Ascending aorta (tissue), 2 donors: ENCODE results near the gene CLCN4. TPM values are rescaled to one million over a fixed set of nuclear protein-coding genes. Genes with fewer than 3 reads are reported as not detected.

Experiments
- DNase-seq, 2 donors: peaks; one replicate each; pipeline ENCODE4 v3.0.0-alpha.2; 2019; ENCODE audit warnings: low spot score in 2 of 2
- H3K27ac ChIP-seq, 2 donors: fragments of 200-600 bp; sonication (generic); one replicate each; pipeline ENCODE4 v1.5.1; 2016 to 2017; ENCODE audit warnings: mild to moderate bottlenecking in 1 of 2
- H3K27me3 ChIP-seq: fragments of 200-600 bp; sonication (generic); one replicate; pipeline ENCODE4 v1.5.1; 2017
- H3K36me3 ChIP-seq, 2 donors: fragments of 200-600 bp; sonication (generic); one replicate each; pipeline ENCODE4 v1.5.1; 2016
- H3K4me1 ChIP-seq, 2 donors: fragments of 200-600 bp; sonication (generic); one replicate each; pipeline ENCODE4 v1.5.1; 2016 to 2017; ENCODE audit warnings: mild to moderate bottlenecking in 1 of 2
- H3K4me3 ChIP-seq, 2 donors: fragments of 200-600 bp; sonication (generic); one replicate each; pipeline ENCODE4 v1.5.1; 2016 to 2017; ENCODE audit warnings: mild to moderate bottlenecking in 1 of 2
- H3K9me3 ChIP-seq, 2 donors: fragments of 200-600 bp; sonication (generic); one replicate each; pipeline ENCODE4 v1.5.1; 2016
- intact Hi-C: fragments of 100-400 bp; cut with DNase I; formaldehyde crosslinking; loops from one replicate; pipeline ENCODE4 v1.15.1; 2023
- total RNA-seq: library from RNA; depleted of rRNA; stranded (reverse); fragments of >200 nt; gene quantifications from one replicate; pipeline ENCODE4 v1.1.0, GENCODE V29; 2016
- TF ChIP-seq, protein P1 (sequence below), 3 experiments: fragments of 200-600 bp in 2 of 3; fragments of 450-650 bp in 1 of 3; sonication (generic) in 2 of 3; IDR thresholded peaks; one replicate each; pipeline ENCODE4 v1.5.1; 2016 to 2019; ENCODE audit warnings: antibody characterized with exemption in 3 of 3, mild to moderate bottlenecking in 1 of 3, moderate library complexity in 1 of 3

Gene CLCN4
- total RNA-seq, 1 donor from 2014 or later = 4.4 TPM

DNA sequence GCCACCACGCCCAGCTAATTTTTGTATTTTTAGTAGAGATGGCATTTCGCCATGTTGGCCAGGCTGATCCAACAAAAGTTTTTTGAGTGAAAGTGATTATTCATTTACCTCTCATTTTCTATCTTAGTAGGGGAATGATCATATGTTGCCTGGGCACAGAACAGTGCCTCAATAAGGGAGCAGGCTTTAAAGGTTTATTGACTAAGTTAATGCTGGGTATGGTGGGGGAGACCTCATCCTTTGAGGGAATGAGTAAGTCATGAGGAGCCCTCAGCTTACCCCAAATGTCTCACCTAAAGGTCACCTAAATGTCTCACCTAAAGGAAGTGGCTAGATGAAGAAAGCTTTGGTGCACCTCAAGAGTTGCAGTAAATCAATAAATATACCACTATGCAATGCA, 109.0 kb downstream of the CLCN4 start:
- Histone ChIP-seq H3K36me3 (no peaks in the 10 kb centered on the region), H3K27ac (no peak overlapping the region), H3K27me3 (no peaks in the 10 kb centered on the region), H3K4me3 (no peak overlapping the region), H3K9me3 (no peaks in the 10 kb centered on the region), H3K4me1 (no peaks in the 10 kb centered on the region)
- no peak for DNase-seq
- TF ChIP-seq, protein P1, sequence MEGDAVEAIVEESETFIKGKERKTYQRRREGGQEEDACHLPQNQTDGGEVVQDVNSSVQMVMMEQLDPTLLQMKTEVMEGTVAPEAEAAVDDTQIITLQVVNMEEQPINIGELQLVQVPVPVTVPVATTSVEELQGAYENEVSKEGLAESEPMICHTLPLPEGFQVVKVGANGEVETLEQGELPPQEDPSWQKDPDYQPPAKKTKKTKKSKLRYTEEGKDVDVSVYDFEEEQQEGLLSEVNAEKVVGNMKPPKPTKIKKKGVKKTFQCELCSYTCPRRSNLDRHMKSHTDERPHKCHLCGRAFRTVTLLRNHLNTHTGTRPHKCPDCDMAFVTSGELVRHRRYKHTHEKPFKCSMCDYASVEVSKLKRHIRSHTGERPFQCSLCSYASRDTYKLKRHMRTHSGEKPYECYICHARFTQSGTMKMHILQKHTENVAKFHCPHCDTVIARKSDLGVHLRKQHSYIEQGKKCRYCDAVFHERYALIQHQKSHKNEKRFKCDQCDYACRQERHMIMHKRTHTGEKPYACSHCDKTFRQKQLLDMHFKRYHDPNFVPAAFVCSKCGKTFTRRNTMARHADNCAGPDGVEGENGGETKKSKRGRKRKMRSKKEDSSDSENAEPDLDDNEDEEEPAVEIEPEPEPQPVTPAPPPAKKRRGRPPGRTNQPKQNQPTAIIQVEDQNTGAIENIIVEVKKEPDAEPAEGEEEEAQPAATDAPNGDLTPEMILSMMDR (IDR thresholded peaks at IDR 0.05) = no peak
- intact Hi-C loops = no loop called here

DNA sequence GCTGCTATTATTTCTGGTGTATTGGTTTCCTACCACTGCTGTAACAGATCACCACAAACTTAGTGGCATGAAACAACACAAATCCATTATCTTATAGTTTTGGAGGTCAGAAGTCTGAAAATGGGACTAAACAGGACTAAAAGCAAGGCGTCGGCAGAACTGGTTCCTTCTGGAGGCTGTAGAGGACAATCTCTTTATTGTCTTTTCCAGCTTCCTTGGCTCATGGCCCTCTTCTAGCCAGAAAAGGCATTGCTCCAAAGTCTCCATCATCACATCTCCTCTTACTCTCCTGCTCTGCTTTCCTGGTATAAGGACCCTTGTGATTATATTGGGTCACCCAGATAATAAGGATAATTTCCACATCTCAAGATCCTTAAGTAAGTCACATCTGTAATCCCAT, 121.9 kb downstream of the CLCN4 start:
- no peaks in the 10 kb centered on the region for H3K36me3 ChIP-seq
- no peak overlapping the region for H3K4me3 ChIP-seq
- intact Hi-C loops = no loop called here
- H3K9me3 ChIP-seq = no peaks in the 10 kb centered on the region
- TF ChIP-seq, protein P1 (IDR thresholded peaks at IDR 0.05) = no peak
- DNase-seq = no peak
- H3K27ac ChIP-seq = no peak overlapping the region
- H3K27me3 ChIP-seq = no peaks in the 10 kb centered on the region
- H3K4me1 ChIP-seq = no peaks in the 10 kb centered on the region

DNA sequence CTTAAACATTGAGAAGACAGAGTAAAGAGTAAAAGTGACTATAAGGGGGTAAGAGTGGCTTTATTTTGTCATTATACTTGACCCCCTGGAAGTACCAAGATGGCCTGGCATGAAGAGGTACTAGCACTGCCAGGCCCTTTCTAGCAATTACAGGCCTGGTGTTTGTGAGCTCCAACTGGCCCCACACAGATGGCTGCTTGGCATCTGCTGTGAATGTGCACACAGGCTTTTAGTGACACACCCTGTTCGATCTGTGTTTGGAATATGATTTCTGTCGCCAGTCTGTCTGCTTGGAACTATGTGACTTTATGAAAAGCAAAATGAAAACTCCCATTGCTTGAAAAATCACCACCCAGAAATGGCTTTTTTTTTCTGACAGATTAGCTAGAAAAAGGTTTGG, 123.3 kb downstream of the CLCN4 start:
- H3K27me3 ChIP-seq = no peaks in the 10 kb centered on the region
- TF ChIP-seq, protein P1 (IDR thresholded peaks at IDR 0.05) = no peak
- H3K4me3 ChIP-seq = no peak overlapping the region
- H3K9me3 ChIP-seq = no peaks in the 10 kb centered on the region
- intact Hi-C loops = no loop called here
- H3K36me3 ChIP-seq = no peaks in the 10 kb centered on the region
- no peak overlapping the region for H3K27ac ChIP-seq
- DNase-seq = no peak
- no peaks in the 10 kb centered on the region for H3K4me1 ChIP-seq

DNA sequence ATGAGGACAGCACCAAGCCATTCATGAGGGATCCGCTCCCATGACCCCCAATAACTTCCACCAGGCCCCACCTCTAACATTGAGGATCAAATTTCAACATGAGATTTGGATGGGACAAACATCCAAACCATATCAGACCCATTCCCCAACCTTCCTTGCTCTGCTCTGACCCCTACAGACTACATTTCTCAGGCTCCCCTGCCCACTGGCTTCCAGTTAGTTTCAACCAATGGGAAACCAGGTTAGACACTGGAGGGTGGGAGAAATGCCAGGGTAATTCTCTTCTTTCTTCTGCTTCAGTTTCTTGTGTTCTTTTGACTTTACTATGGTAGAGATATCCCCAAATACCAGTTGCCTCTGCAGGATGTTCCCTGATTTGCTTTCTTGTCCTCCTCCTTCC, 125.7 kb downstream of the CLCN4 start:
- DNase-seq = no peak
- Histone ChIP-seq H3K4me3 (no peak overlapping the region), H3K27me3 (no peaks in the 10 kb centered on the region), H3K4me1 (no peaks in the 10 kb centered on the region), H3K9me3 (no peaks in the 10 kb centered on the region), H3K27ac (no peak overlapping the region), H3K36me3 (no peaks in the 10 kb centered on the region)
- intact Hi-C loops = no loop called here
- TF ChIP-seq, protein P1 (IDR thresholded peaks at IDR 0.05) = no peak

DNA sequence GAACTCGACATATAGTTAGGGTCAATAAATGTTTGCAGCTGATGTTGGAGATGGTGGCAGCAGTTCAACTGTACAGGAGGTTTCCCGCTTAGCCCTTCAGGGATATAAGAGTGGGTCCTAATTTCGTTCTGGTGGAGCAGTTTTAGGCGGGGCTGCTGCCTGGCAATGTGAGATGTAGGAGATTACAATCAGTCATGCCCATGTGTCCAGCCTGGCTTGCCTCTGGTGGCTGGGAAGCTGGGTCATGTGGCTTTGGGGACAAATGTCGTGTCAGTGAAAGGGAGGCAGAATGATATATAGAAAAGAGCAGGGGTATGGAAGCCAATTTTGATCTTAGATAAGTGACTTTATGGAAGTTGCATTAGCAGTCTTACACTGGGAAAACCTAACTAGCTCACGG, 129.4 kb downstream of the CLCN4 start:
- no peak for DNase-seq
- H3K27me3 ChIP-seq = no peaks in the 10 kb centered on the region
- H3K27ac ChIP-seq = no peak overlapping the region
- H3K9me3 ChIP-seq = no peaks in the 10 kb centered on the region
- no peaks in the 10 kb centered on the region for H3K4me1 ChIP-seq
- H3K36me3 ChIP-seq = no peaks in the 10 kb centered on the region
- TF ChIP-seq, protein P1 (IDR thresholded peaks at IDR 0.05) = no peak
- no peak overlapping the region for H3K4me3 ChIP-seq
- intact Hi-C loops = no loop called here

Other genes with a start within 250 kb of the CLCN4 start
- gene CLDN34, start 189.6 kb upstream of the CLCN4 start, total RNA-seq = not detected